NB4 (cell line): ENCODE results near the gene SPTA1.

Experiments used
- DNase-seq: peaks from one replicate; pipeline ENCODE4 v3.0.0; 2010; ENCODE audit warnings: low read depth
- H3K4me3 ChIP-seq: one replicate; pipeline ENCODE4 v1.5.1; 2011; ENCODE audit warnings: mild to moderate bottlenecking, low read depth, low read length, moderate library complexity
- MYC ChIP-seq: IDR thresholded peaks from 2 replicates; pipeline ENCODE4 v1.6.1; 2011; ENCODE audit warnings: low read depth, low read length
- POLR2A ChIP-seq: IDR thresholded peaks from 2 replicates; pipeline ENCODE4 v1.6.1; 2011; ENCODE audit warnings: mild to moderate bottlenecking; ENCODE audit not compliant: insufficient read length; ENCODE audit errors: extremely low read depth
- TF ChIP-seq, protein P1 (sequence below): IDR thresholded peaks from one replicate; pipeline ENCODE4 v1.5.1; 2012; ENCODE audit warnings: low read depth, low read length
- TF ChIP-seq, protein P2 (sequence below): IDR thresholded peaks from 2 replicates; pipeline ENCODE4 v1.6.1; 2011; ENCODE audit warnings: low read depth, low read length

The SPTA1 gene

DNA sequence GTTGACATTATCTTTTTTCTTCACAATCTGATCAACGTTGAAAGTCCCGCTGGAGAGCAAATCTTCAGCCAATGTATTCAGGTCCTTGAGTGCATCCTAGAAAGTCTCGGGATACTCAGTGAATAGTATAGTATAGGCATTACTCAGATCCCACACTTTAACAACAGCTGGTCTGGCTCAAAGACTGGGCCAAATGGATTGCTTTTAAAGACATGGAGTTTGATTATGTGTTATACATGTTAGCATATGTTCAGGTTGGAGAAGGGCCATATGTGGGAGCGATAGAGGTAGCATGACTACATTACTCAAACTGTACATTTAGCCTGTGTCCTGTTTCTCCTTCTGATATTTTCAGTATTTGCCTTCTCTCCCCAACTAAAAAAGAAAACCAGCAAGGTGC, 48.4 kb downstream of the SPTA1 start:
- no peak overlapping the region for H3K4me3 ChIP-seq
- DNase-seq: no peak
- TF ChIP-seq MYC (no peak), POLR2A (no peak)
- TF ChIP-seq, protein P1, sequence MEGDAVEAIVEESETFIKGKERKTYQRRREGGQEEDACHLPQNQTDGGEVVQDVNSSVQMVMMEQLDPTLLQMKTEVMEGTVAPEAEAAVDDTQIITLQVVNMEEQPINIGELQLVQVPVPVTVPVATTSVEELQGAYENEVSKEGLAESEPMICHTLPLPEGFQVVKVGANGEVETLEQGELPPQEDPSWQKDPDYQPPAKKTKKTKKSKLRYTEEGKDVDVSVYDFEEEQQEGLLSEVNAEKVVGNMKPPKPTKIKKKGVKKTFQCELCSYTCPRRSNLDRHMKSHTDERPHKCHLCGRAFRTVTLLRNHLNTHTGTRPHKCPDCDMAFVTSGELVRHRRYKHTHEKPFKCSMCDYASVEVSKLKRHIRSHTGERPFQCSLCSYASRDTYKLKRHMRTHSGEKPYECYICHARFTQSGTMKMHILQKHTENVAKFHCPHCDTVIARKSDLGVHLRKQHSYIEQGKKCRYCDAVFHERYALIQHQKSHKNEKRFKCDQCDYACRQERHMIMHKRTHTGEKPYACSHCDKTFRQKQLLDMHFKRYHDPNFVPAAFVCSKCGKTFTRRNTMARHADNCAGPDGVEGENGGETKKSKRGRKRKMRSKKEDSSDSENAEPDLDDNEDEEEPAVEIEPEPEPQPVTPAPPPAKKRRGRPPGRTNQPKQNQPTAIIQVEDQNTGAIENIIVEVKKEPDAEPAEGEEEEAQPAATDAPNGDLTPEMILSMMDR: no peak
- TF ChIP-seq, protein P2, sequence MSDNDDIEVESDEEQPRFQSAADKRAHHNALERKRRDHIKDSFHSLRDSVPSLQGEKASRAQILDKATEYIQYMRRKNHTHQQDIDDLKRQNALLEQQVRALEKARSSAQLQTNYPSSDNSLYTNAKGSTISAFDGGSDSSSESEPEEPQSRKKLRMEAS: no peak

DNA sequence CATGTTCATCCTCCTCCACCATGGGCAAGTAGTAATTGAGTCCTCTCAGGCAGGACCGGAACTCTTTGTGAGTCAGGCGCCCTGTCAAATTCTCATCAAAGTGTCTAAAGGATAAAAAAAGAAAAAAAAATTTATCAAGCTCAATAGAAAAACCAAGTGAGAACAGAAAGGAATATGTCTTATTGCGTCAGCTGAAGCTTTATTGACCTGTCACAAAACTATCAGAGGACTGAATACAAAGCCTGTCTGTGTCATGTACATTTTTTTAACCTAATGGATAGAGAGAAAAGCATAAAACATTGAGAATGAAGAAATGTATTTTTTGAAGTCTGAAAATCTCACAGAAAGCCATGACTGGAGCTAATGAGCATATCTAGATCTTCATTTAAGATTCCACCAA, 72.8 kb downstream of the SPTA1 start:
- no peak for DNase-seq
- TF ChIP-seq, protein P2: no peak
- TF ChIP-seq POLR2A (no peak), MYC (no peak)
- TF ChIP-seq, protein P1: no peak
- H3K4me3 ChIP-seq: no peak overlapping the region

DNA sequence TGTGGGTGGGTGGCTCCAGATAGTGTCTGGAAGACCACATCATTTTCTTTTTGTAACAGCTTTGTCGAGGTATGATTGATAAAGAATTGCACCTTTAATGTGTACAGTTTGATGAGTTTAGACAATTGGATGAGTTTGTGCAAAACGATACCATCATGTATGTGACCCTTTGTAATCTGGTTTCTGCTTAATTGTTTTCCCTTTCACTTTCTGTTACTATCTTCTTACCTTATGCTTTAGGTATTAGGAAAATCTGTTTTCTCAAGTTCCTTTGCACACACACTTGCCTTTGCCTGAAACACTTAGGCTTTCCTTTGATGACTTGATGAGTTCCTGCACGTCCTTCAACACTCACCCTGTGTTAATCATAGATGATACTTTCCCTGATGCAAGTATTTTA, 74.6 kb downstream of the SPTA1 start:
- no peak for DNase-seq
- TF ChIP-seq POLR2A (no peak), MYC (no peak)
- TF ChIP-seq, protein P2: no peak
- TF ChIP-seq, protein P1: no peak

DNA sequence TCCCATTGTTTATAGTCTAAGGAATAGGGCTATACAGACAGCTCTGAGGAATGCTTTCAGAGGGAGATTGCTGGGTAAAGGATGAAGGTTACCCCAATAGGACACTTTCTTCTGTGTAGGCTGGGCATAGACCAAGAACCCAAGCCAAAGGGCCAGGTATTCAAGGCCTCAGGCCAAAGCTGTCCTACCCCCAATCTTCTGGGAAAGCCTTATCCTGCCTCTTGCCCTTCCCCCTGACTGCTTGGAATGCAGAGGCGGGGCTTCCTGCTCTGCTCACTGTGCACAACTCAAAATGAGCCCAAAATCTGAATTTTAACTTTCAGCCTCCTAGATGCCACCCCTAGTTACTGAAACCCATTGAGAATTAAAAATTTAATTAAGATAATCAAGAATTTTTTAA, 79.2 kb downstream of the SPTA1 start:
- no peak overlapping the region for H3K4me3 ChIP-seq
- no peak for DNase-seq
- TF ChIP-seq, protein P1: no peak
- no peak for TF ChIP-seq POLR2A

More for the DNA sequence above, 74.6 kb downstream of the SPTA1 start:
- H3K4me3 ChIP-seq: no peak overlapping the region

DNA sequence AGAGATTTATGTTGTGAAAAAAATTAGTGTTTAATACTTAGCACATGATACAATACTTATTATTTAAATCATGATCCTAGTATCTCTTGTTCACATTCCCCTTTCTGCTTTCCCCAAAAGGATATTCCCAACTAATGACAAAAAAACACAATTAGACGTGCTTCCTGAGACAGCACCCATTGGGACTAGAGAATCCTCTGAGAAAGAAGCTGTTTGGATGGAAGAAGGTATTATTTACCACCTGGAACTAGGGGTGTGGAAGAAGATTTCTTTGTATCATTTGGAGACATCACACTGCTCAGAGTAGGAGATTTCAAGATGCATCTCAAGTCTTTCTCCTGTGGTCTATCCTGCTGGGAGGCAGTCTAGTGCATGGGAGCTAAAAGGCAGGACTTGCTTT, 81.5 kb downstream of the SPTA1 start, which contains the start of gene OR10Z1:
Gene OR10Z1 (plus strand): TSS at position 301 of the 400 bp plus-strand sequence. CDS start 1,171 bp downstream, outside the sequence.
- TF ChIP-seq, protein P1: no peak
- TF ChIP-seq MYC: no peak
- TF ChIP-seq, protein P2: no peak
- TF ChIP-seq POLR2A: no peak
- no peak within 1 kb of the TSS for H3K4me3 ChIP-seq
- no peak for DNase-seq

DNA sequence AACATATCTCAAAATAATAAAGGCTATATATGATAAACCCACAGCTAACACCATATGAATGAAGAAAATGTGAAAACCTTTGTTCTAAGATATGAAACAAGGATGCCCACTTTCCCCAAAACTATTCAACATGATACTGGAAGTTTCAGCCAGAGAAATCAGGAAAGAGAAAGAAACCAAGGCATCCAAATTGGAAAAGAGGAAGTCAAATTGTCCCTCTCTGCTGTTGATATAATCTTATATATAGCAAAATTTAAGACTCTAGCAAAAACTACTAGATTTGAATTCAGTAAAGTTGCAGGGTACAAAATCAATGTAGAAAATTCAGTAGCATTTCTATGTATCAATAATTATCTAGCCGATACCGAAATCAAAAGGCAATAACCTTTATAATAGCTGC, 85.8 kb downstream of the SPTA1 start:
- TF ChIP-seq, protein P1: no peak
- DNase-seq: no peak
- no peak overlapping the region for H3K4me3 ChIP-seq
